SU-DHL-6 (cell line): ENCODE data around the gene CRKL.
"Not testable (repeated sequence)": the region's sequence is repeated elsewhere in the genome, so short reads cannot be mapped to it uniquely, and the experiment has no call there.

Experiments used
- H2AFZ ChIP-seq: fragments of 200-600 bp; sonication (generic); 2 replicates; pipeline ENCODE4 v1.6.1; 2014; ENCODE audit warnings: low read depth, mild to moderate bottlenecking, moderate library complexity, mixed read lengths, antibody characterized with exemption, low read length; ENCODE audit not compliant: severe bottlenecking
- H3F3A ChIP-seq: fragments of 200-600 bp; shearing (Covaris generic); 2 replicates; pipeline ENCODE4 v1.6.0; 2016; ENCODE audit warnings: antibody characterized with exemption, mild to moderate bottlenecking; ENCODE audit not compliant: insufficient read depth
- H3K27ac ChIP-seq: fragments of 200-600 bp; sonication (generic); 2 replicates; pipeline ENCODE4 v1.5.1; 2016; ENCODE audit warnings: low read depth, mild to moderate bottlenecking, low read length, moderate library complexity, mixed read lengths
- H3K27me3 ChIP-seq: fragments of 200-600 bp; sonication (generic), shearing (Covaris generic); 2 replicates; pipeline ENCODE4 v1.6.0; 2014; ENCODE audit warnings: mild to moderate bottlenecking, low read length
- H3K36me3 ChIP-seq: fragments of 200-600 bp; sonication (generic); 2 replicates; pipeline ENCODE4 v1.6.1; 2014; ENCODE audit warnings: mild to moderate bottlenecking, low read length, mixed read lengths
- H3K4me2 ChIP-seq: fragments of 300-600, 200-600 bp; shearing (Covaris generic), sonication (generic); 2 replicates; pipeline ENCODE4 v1.6.0; 2014; ENCODE audit warnings: low read length, low read depth, mild to moderate bottlenecking; ENCODE audit not compliant: poor library complexity, severe bottlenecking
- H3K4me3 ChIP-seq: fragments of 200-600 bp; sonication (generic); 2 replicates; pipeline ENCODE4 v1.5.1; 2014; ENCODE audit warnings: antibody characterized with exemption, low read length, mild to moderate bottlenecking, mixed read lengths; ENCODE audit not compliant: insufficient read depth, poor library complexity, severe bottlenecking
- H3K79me2 ChIP-seq: fragments of 200-600 bp; sonication (generic); 2 replicates; pipeline ENCODE4 v1.6.1; 2014; ENCODE audit warnings: mild to moderate bottlenecking, low read length, moderate library complexity; ENCODE audit not compliant: insufficient read depth
- H3K9ac ChIP-seq: fragments of 200-600 bp; sonication (generic); 2 replicates; pipeline ENCODE4 v1.7.0; 2014; ENCODE audit warnings: mild to moderate bottlenecking, low read length
- H3K9me2 ChIP-seq: fragments of 200-600 bp; sonication (generic); replicated peaks from 2 replicates; pipeline ENCODE4 v1.6.1; 2014; ENCODE audit warnings: low read length; ENCODE audit not compliant: insufficient read depth
- H3K9me3 ChIP-seq: fragments of 200-600 bp; sonication (generic); 2 replicates; pipeline ENCODE4 v1.6.1; 2014; ENCODE audit warnings: low read length, mixed read lengths; ENCODE audit not compliant: insufficient read depth
- H4K20me1 ChIP-seq: fragments of 200-600 bp; sonication (generic); 2 replicates; pipeline ENCODE4 v1.6.1; 2014; ENCODE audit warnings: low read depth, mild to moderate bottlenecking, antibody characterized with exemption, low read length, moderate library complexity, mixed read lengths
- CTCF ChIP-seq: fragments of 200-600 bp; sonication (generic); IDR thresholded peaks from one replicate; pipeline ENCODE4 v1.5.1; 2017; ENCODE audit warnings: antibody characterized with exemption, mild to moderate bottlenecking, low read length, moderate library complexity; ENCODE audit not compliant: insufficient read depth, poor library complexity, severe bottlenecking
- EZH2phosphoT487 ChIP-seq: fragments of 200-600 bp; sonication (generic), shearing (Covaris generic); conservative IDR thresholded peaks from 2 replicates; pipeline ENCODE4 v1.6.1; 2018; ENCODE audit warnings: mild to moderate bottlenecking, antibody characterized with exemption, low read length, moderate library complexity, mixed read lengths

The CRKL gene

GRCh38 chr22:20890975-20891374 lies 26.2 kb upstream of the CRKL start:
- H3K9me3 ChIP-seq = no peaks in the 10 kb centered on the region
- H3K27me3 ChIP-seq = no peaks in the 10 kb centered on the region
- no peak overlapping the region for H2AFZ ChIP-seq

GRCh38 chr22:20897737-20898136 lies 19.5 kb upstream of the CRKL start:
- H3K9ac ChIP-seq, H4K20me1 ChIP-seq, H3K4me3 ChIP-seq, H3K9me2 ChIP-seq, H3K4me2 ChIP-seq, H3F3A ChIP-seq, H2AFZ ChIP-seq, H3K9me3 ChIP-seq, H3K79me2 ChIP-seq, H3K27ac ChIP-seq, H3K36me3 ChIP-seq, H3K27me3 ChIP-seq: not testable (repeated sequence)

More at GRCh38 chr22:20890975-20891374, 26.2 kb upstream of the CRKL start:
- H3F3A ChIP-seq = no peaks in the 10 kb centered on the region
- no peak overlapping the region for H3K9ac ChIP-seq
- no peaks in the 10 kb centered on the region for H3K79me2 ChIP-seq
- no peak overlapping the region for H3K4me3 ChIP-seq
- H3K9me2 ChIP-seq = no peaks in the 10 kb centered on the region
- no peaks in the 10 kb centered on the region for H3K36me3 ChIP-seq
- no peak for TF ChIP-seq EZH2phosphoT487
- TF ChIP-seq CTCF = no peak
- H4K20me1 ChIP-seq = no peaks in the 10 kb centered on the region
- H3K4me2 ChIP-seq = no peak overlapping the region
- no peak overlapping the region for H3K27ac ChIP-seq

- no peaks in the 10 kb centered on the region for H3K9me2 ChIP-seq
- H3K9me3 ChIP-seq = no peaks in the 10 kb centered on the region
- H3K36me3 ChIP-seq = no peaks in the 10 kb centered on the region
- H3K4me3 ChIP-seq = no peak overlapping the region
- TF ChIP-seq CTCF (no peak), EZH2phosphoT487 (no peak)
- H3K79me2 ChIP-seq = no peaks in the 10 kb centered on the region
- no peaks in the 10 kb centered on the region for H4K20me1 ChIP-seq
- no peaks in the 10 kb centered on the region for H3F3A ChIP-seq
- no peak overlapping the region for H3K9ac ChIP-seq
- no peak overlapping the region for H2AFZ ChIP-seq
- H3K4me2 ChIP-seq = no peak overlapping the region
- H3K27ac ChIP-seq = no peak overlapping the region
- H3K27me3 ChIP-seq = no peaks in the 10 kb centered on the region
These were observed 17.3 kb upstream of the CRKL start for GRCh38 chr22:20899827-20900423.

GRCh38 chr22:20901093-20902033 lies 15.8 kb upstream of the CRKL start:
- H4K20me1 ChIP-seq, H3K9me3 ChIP-seq, H3K27ac ChIP-seq, H2AFZ ChIP-seq, H3K9me2 ChIP-seq, H3K4me2 ChIP-seq, H3K27me3 ChIP-seq, H3K4me3 ChIP-seq, H3F3A ChIP-seq, H3K79me2 ChIP-seq, H3K36me3 ChIP-seq, H3K9ac ChIP-seq: not testable (repeated sequence)
